ENCODE results near the gene IL31RA.

IL31RA gene

GRCh38 chr5:55860709-55861108 lies 9.6 kb downstream of the IL31RA start:
- no peak for DNase-seq

GRCh38 chr5:55864606-55865541 lies 13.7 kb downstream of the IL31RA start:
- DNase-seq = no peak

- no peak for DNase-seq
Observed at GRCh38 chr5:55865831-55866230, 14.7 kb downstream of the IL31RA start.

- no peak for DNase-seq
Observed at GRCh38 chr5:55866485-55866884, 15.3 kb downstream of the IL31RA start.

GRCh38 chr5:55866934-55867333 lies 15.8 kb downstream of the IL31RA start:
- DNase-seq = no peak

GRCh38 chr5:55868846-55869245 lies 17.7 kb downstream of the IL31RA start:
- peak; percentile 52 to 66 for DNase-seq

- DNase-seq = no peak
Observed at GRCh38 chr5:55869847-55870246, 18.7 kb downstream of the IL31RA start.

- no peak for DNase-seq
Observed at GRCh38 chr5:55873234-55873633, 22.1 kb downstream of the IL31RA start.

GRCh38 chr5:55877655-55878054 lies 26.5 kb downstream of the IL31RA start:
- no peak for DNase-seq

- DNase-seq = no peak
Observed at GRCh38 chr5:55880453-55880852, 29.3 kb downstream of the IL31RA start.

- DNase-seq = no peak
Observed at GRCh38 chr5:55885359-55885758, 34.2 kb downstream of the IL31RA start.

GRCh38 chr5:55888205-55888604 lies 37.0 kb downstream of the IL31RA start:
- DNase-seq = no peak

- DNase-seq = no peak
Observed at GRCh38 chr5:55892479-55892878, 41.3 kb downstream of the IL31RA start.

- DNase-seq = no peak
Observed at GRCh38 chr5:55894135-55894534, 43.0 kb downstream of the IL31RA start.

GRCh38 chr5:55895346-55895745 lies 44.2 kb downstream of the IL31RA start:
- no peak for DNase-seq

GRCh38 chr5:55896238-55896637 lies 45.1 kb downstream of the IL31RA start:
- no peak for DNase-seq

- no peak for DNase-seq
Observed at GRCh38 chr5:55896663-55897062, 45.5 kb downstream of the IL31RA start.

GRCh38 chr5:55897206-55897894 lies 46.2 kb downstream of the IL31RA start:
- no peak for DNase-seq

GRCh38 chr5:55897905-55898304 lies 46.7 kb downstream of the IL31RA start:
- peak; percentile 34 to 45 for DNase-seq

GRCh38 chr5:55899344-55899743 lies 48.2 kb downstream of the IL31RA start:
- DNase-seq = no peak

GRCh38 chr5:55900068-55900467 lies 48.9 kb downstream of the IL31RA start:
- no peak for DNase-seq

GRCh38 chr5:55900776-55901175 lies 49.6 kb downstream of the IL31RA start:
- DNase-seq = no peak

GRCh38 chr5:55902696-55903095 lies 51.5 kb downstream of the IL31RA start:
- no peak for DNase-seq

- DNase-seq = peak; percentile 84 to 85
Observed at GRCh38 chr5:55903121-55903701, 52.1 kb downstream of the IL31RA start.
